Osteocyte (in vitro differentiated cells): ENCODE results near the gene MCEE. TPM values are rescaled to one million over a fixed set of nuclear protein-coding genes. Genes with fewer than 3 reads are reported as not detected.
"Not testable (repeated sequence)": the region's sequence is repeated elsewhere in the genome, so short reads cannot be mapped to it uniquely, and the experiment has no call there.

Source experiments
- DNase-seq: peaks from one replicate; pipeline ENCODE4 v3.0.0; 2021; ENCODE audit warnings: mixed read lengths; ENCODE audit not compliant: unreplicated experiment; ENCODE audit errors: extremely low spot score
- H3K27ac Mint-ChIP-seq: one replicate; pipeline ENCODE4 v1.8.0; 2021; ENCODE audit warnings: mild to moderate bottlenecking, mixed read lengths; ENCODE audit not compliant: unreplicated experiment
- H3K27me3 Mint-ChIP-seq: one replicate; pipeline ENCODE4 v1.8.0; 2021; ENCODE audit warnings: mixed read lengths; ENCODE audit not compliant: unreplicated experiment
- H3K36me3 Mint-ChIP-seq: one replicate; pipeline ENCODE4 v1.8.0; 2021; ENCODE audit warnings: mixed read lengths; ENCODE audit not compliant: unreplicated experiment
- H3K4me1 Mint-ChIP-seq: one replicate; pipeline ENCODE4 v1.8.0; 2021; ENCODE audit warnings: mixed read lengths; ENCODE audit not compliant: unreplicated experiment
- H3K4me3 Mint-ChIP-seq: one replicate; pipeline ENCODE4 v1.8.0; 2021; ENCODE audit warnings: mild to moderate bottlenecking, moderate library complexity, mixed read lengths; ENCODE audit not compliant: unreplicated experiment
- H3K9me3 Mint-ChIP-seq: one replicate; pipeline ENCODE4 v1.8.0; 2021; ENCODE audit warnings: mixed read lengths; ENCODE audit not compliant: unreplicated experiment
- total RNA-seq: library from RNA; stranded (reverse); gene quantifications from 2 replicates; pipeline ENCODE4 v1.2.1, GENCODE V29; 2021
- TF ChIP-seq, protein P1 (sequence below): fragments of 200-600 bp; sonication (generic); IDR thresholded peaks from 2 replicates; pipeline ENCODE4 v1.5.0; 2021; ENCODE audit warnings: antibody characterized with exemption, mild to moderate bottlenecking, moderate library complexity

Gene MCEE
- total RNA-seq, 1 donor from 2014 or later = 18.2 TPM

DNA sequence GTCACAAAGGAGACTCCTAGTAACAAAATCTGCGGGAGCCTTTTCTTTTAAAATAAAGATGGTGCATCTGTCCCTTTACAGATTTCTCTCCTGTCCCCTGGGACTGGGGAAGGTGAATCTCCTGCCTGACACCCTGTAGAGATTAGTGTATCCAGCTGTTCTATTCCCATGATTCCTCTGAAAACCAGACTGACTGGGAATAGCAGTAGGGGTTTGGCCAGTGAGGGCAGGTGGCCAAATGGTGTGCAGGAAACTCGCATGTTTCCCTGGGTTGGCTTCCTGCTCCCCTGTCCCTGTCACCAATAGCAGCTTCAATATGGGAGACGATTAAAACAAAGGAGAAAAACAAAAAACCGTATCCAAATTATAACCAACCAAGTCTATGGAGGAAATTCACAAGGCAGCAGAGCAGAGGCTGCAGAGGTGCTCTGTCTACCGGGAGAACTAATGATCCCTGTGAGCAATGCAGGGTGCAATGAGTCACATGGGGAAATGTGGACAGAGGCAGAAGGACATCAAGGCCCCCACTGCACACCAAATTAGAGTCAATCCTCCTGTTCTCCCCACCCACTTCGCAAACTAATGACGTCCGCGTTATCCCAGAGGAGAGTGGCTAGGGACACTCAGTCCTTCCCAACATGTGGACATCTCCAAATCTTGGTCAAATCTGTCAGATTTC, 44.6 kb downstream of the MCEE start:
- H3K27me3 Mint-ChIP-seq = peaks cover 43% of the 10 kb centered on the region
- not testable (repeated sequence) for DNase-seq, H3K4me1 Mint-ChIP-seq, H3K9me3 Mint-ChIP-seq, H3K36me3 Mint-ChIP-seq, H3K27ac Mint-ChIP-seq, H3K4me3 Mint-ChIP-seq

DNA sequence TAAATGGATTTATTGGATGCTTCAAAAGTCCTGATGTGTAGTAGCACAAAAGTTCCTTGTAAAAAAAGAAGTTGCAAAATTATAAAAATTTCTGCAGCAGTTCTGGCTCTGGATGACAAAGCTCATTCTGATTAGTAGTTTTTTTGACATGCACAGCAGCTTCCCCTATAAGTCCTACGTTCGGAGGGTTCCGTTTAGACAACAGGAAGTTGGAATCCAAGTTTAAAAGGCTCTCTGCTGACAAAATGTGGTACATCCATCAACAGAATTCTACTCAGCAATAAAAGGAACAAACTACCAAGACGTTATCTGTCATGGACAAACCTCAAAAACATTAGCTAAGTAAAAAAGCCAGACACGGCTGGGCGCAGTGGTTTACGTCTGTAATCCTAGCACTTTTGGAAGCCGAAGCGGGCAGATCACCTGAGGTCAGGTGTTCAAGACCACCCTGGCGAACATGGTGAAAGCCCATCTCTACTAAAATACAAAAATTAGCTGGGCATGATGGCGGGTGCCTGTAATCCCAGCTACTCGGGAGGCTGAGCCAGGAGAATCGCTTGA, 46.2 kb downstream of the MCEE start:
- not testable (repeated sequence) for H3K27ac Mint-ChIP-seq, H3K36me3 Mint-ChIP-seq
- peaks cover 28% of the 10 kb centered on the region for H3K27me3 Mint-ChIP-seq

DNA sequence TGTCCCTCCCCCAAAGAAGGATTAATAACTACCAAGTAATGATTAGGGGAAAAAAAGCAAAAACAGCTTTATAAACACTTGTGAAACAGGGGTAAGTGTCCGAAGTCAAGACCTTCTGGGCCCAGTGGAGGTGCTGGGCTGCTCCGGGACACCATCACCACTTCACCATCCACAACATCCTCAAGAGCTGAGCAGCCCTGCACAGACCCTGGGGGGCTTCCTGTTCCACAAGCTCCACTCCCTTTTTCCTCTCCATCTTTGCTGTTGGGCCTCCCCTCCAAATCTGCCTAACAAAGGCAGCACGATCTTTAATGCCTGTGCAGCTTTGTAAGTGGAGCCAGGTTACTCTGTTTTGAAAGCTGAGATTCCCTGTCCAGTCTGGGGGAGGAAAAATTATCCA, 46.7 kb downstream of the MCEE start:
- H3K27ac Mint-ChIP-seq, H3K4me3 Mint-ChIP-seq, DNase-seq, H3K36me3 Mint-ChIP-seq, H3K4me1 Mint-ChIP-seq, H3K9me3 Mint-ChIP-seq: not testable (repeated sequence)
- peaks cover 23% of the 10 kb centered on the region for H3K27me3 Mint-ChIP-seq

More for the DNA sequence above, 46.2 kb downstream of the MCEE start:
- H3K4me3 Mint-ChIP-seq, DNase-seq, H3K4me1 Mint-ChIP-seq, H3K9me3 Mint-ChIP-seq: not testable (repeated sequence)

DNA sequence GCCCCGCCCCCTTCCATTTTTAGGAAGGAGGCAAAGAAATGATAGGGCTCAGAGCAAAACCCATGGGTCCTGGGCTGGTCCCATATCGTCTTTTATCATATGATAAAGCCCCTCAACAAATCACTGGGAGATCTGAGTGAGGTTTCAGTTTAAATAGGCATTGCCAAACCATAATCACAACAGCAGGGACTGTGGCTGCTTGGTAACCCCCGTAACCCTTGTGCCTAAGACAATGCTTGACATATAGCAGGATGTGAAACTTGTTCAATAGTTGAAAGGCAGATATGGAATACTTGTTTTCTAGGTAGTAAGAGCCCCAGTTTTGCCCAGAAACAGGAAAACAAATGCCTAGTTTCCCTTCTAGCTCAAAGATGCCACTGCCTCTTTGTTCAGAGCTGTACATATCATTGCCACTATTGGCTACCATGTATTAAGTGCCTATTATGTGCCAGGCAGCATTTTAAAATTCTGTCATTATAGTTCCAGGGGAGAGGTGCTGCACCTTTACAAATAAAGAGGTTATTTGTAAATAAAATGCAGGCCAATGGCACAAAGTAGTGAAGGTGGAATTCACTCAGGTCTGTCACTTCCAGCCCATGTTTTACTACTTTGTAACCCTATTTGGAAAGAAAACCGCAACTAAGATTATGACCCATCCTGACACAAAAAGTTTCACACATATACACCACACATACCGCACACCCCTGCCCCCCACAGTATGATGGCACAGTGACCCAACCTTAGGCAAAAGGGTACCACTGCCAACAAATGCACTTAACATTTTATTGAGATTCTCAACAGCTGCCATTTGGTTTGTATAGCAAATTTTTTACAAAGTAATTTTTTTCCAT, 47.4 kb downstream of the MCEE start:
- H3K9me3 Mint-ChIP-seq = no peaks in the 10 kb centered on the region
- peaks cover 22% of the 10 kb centered on the region for H3K27me3 Mint-ChIP-seq
- H3K27ac Mint-ChIP-seq = no peak overlapping the region
- H3K36me3 Mint-ChIP-seq = peaks cover 11% of the 10 kb centered on the region
- H3K4me1 Mint-ChIP-seq = no peaks in the 10 kb centered on the region
- H3K4me3 Mint-ChIP-seq = no peak overlapping the region
- DNase-seq = no peak
- TF ChIP-seq, protein P1, sequence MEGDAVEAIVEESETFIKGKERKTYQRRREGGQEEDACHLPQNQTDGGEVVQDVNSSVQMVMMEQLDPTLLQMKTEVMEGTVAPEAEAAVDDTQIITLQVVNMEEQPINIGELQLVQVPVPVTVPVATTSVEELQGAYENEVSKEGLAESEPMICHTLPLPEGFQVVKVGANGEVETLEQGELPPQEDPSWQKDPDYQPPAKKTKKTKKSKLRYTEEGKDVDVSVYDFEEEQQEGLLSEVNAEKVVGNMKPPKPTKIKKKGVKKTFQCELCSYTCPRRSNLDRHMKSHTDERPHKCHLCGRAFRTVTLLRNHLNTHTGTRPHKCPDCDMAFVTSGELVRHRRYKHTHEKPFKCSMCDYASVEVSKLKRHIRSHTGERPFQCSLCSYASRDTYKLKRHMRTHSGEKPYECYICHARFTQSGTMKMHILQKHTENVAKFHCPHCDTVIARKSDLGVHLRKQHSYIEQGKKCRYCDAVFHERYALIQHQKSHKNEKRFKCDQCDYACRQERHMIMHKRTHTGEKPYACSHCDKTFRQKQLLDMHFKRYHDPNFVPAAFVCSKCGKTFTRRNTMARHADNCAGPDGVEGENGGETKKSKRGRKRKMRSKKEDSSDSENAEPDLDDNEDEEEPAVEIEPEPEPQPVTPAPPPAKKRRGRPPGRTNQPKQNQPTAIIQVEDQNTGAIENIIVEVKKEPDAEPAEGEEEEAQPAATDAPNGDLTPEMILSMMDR = no peak

DNA sequence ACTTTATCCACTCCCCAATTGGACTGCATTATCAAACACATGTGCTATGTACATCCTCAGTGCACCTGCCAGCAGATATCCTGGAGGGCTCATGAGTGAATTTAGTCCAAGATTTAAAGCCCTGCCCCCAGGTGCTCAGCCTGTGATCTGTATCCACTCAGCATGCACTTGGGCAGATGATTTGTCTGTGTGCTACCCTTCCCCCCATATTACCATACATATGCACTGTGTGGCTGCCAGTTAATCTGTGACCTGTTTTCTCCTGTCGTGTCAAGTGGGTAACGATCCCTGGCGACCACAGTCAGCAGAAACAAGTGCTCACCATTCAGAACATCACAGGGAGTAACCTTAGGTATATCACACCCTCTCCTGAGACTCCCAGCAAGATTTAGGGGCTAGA, 51.4 kb downstream of the MCEE start:
- H3K36me3 Mint-ChIP-seq = peaks cover 41% of the 10 kb centered on the region
- no peak overlapping the region for H3K4me3 Mint-ChIP-seq
- no peak for DNase-seq
- TF ChIP-seq, protein P1 = no peak
- H3K4me1 Mint-ChIP-seq = no peaks in the 10 kb centered on the region
- H3K9me3 Mint-ChIP-seq = no peaks in the 10 kb centered on the region
- H3K27ac Mint-ChIP-seq = no peak overlapping the region
- no peaks in the 10 kb centered on the region for H3K27me3 Mint-ChIP-seq

DNA sequence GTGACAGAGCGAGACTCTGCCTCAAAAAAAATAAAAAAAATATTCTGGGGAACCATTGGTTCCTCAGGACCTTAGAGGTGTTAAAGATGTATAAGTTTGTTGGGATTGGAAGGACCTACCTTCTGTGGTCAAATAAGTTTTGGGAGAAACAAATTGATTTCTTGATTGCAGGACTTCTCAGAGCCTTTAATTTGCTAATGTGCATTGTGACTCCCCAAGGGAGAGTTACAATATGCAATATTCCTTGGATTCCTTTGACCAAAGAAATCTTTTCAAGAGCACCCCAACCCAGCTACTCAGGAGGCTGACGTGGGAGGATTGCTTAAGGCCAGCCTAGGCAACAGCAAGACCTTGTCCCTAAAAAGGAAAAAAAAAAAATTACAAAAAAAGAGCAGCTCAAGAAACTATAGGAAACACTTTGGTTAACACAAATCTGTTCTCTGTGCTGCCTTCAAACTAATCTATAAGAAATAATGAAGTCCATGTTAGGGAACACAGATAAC, 55.1 kb downstream of the MCEE start:
- no peak overlapping the region for H3K4me3 Mint-ChIP-seq
- H3K4me1 Mint-ChIP-seq = peaks cover 22% of the 10 kb centered on the region
- peaks cover 58% of the 10 kb centered on the region for H3K36me3 Mint-ChIP-seq
- H3K9me3 Mint-ChIP-seq = no peaks in the 10 kb centered on the region
- H3K27me3 Mint-ChIP-seq = no peaks in the 10 kb centered on the region
- TF ChIP-seq, protein P1 = no peak
- no peak for DNase-seq
- H3K27ac Mint-ChIP-seq = no peak overlapping the region
